ENCODE measurements around the gene ANO6.

- TF ChIP-seq CTCF (conservative IDR thresholded peaks at IDR 0.05; ENCODE audit: low read depth, low read length) = no peak
- TF ChIP-seq EZH2phosphoT487 (IDR thresholded peaks at IDR 0.05; ENCODE audit: borderline replicate concordance, low read length) = no peak
Measured at GRCh38 chr12:45357539-45358417, 141.9 kb downstream of the ANO6 start.

Data from PC-3 (cell line).